GM23338 (cell line): ENCODE results near the gene THYN1. TPM values are rescaled to one million over a fixed set of nuclear protein-coding genes. Genes with fewer than 3 reads are reported as not detected.

Experiments used
- ATAC-seq: fragments of 200-7000 bp; cut with Tn5 transposase; 3 replicates; pipeline ENCODE4 v1.9.1; 2020
- DNase-seq: peaks from one replicate; pipeline ENCODE4 v3.0.0-alpha.2; 2015; ENCODE audit warnings: low spot score
- H2AFZ ChIP-seq: fragments of 200-600 bp; sonication (generic); 2 replicates; pipeline ENCODE4 v1.8.0; 2016; ENCODE audit warnings: antibody characterized with exemption, mild to moderate bottlenecking, moderate library complexity
- H3F3A ChIP-seq: fragments of 200-600 bp; sonication (generic); replicated peaks from 2 replicates; pipeline ENCODE4 v1.8.0; 2017; ENCODE audit warnings: antibody characterized with exemption, mixed run types, low read depth
- H3K27ac ChIP-seq: fragments of 200-600 bp; sonication (generic); 2 replicates; pipeline ENCODE4 v1.6.1; 2016; ENCODE audit warnings: low read depth
- H3K27me3 ChIP-seq: fragments of 200-600 bp; sonication (generic); 2 replicates; pipeline ENCODE4 v1.8.0; 2016; ENCODE audit warnings: mild to moderate bottlenecking, mixed run types, moderate library complexity; ENCODE audit not compliant: insufficient read depth
- H3K36me3 ChIP-seq: fragments of 200-600 bp; sonication (generic); 2 replicates; pipeline ENCODE4 v1.8.0; 2016; ENCODE audit warnings: mild to moderate bottlenecking; ENCODE audit not compliant: insufficient read depth
- H3K4me1 ChIP-seq: fragments of 200-600 bp; sonication (generic); 2 replicates; pipeline ENCODE4 v1.8.0; 2016; ENCODE audit warnings: mild to moderate bottlenecking, moderate library complexity; ENCODE audit not compliant: insufficient read depth
- H3K4me2 ChIP-seq: fragments of 200-600 bp; sonication (generic); 2 replicates; pipeline ENCODE4 v1.7.1; 2017; ENCODE audit warnings: mixed run types
- H3K4me3 ChIP-seq: fragments of 200-600 bp; sonication (generic); 2 replicates; pipeline ENCODE4 v1.6.1; 2016; ENCODE audit warnings: mixed run types
- H3K79me2 ChIP-seq: fragments of 200-600 bp; sonication (generic); replicated peaks from 2 replicates; pipeline ENCODE4 v1.8.0; 2017; ENCODE audit warnings: mild to moderate bottlenecking; ENCODE audit not compliant: insufficient read depth
- H3K9me2 ChIP-seq: fragments of 200-600 bp; sonication (generic); 2 replicates; pipeline ENCODE4 v1.8.0; 2017; ENCODE audit not compliant: insufficient read depth
- H4K20me1 ChIP-seq: fragments of 200-600 bp; sonication (generic); replicated peaks from 2 replicates; pipeline ENCODE4 v1.8.0; 2017; ENCODE audit warnings: mild to moderate bottlenecking; ENCODE audit not compliant: insufficient read depth
- H3K27ac Mint-ChIP-seq: 2 replicates; pipeline ENCODE4 v1.8.0; 2020; ENCODE audit warnings: inconsistent platforms, mild to moderate bottlenecking, moderate library complexity, mixed read lengths
- H3K27me3 Mint-ChIP-seq: 3 replicates; pipeline ENCODE4 v1.8.0; 2022; ENCODE audit warnings: low read depth, mild to moderate bottlenecking, moderate library complexity, mixed read lengths, inconsistent platforms; ENCODE audit not compliant: insufficient read depth, poor library complexity
- H3K36me3 Mint-ChIP-seq: 3 replicates; pipeline ENCODE4 v1.8.0; 2021; ENCODE audit warnings: low read depth, mild to moderate bottlenecking, inconsistent platforms, moderate library complexity, mixed read lengths
- H3K4me1 Mint-ChIP-seq: 3 replicates; pipeline ENCODE4 v1.8.0; 2020; ENCODE audit warnings: mild to moderate bottlenecking, inconsistent platforms, mixed read lengths
- H3K4me3 Mint-ChIP-seq: 3 replicates; pipeline ENCODE4 v1.8.0; 2021; ENCODE audit warnings: moderate library complexity, mild to moderate bottlenecking, inconsistent platforms, mixed read lengths
- H3K9me3 Mint-ChIP-seq: 3 replicates; pipeline ENCODE4 v1.8.0; 2020; ENCODE audit warnings: moderate library complexity, mild to moderate bottlenecking, inconsistent platforms, mixed read lengths
- CREB1 ChIP-seq: fragments of 250-450 bp; sonication (Bioruptor Pico); IDR thresholded peaks from 2 replicates; pipeline ENCODE4 v1.5.0; 2020; ENCODE audit warnings: low read depth, mild to moderate bottlenecking, moderate library complexity
- STAT1 ChIP-seq: IDR thresholded peaks from one replicate; pipeline ENCODE4 v1.6.1; 2016; ENCODE audit warnings: antibody characterized with exemption; ENCODE audit not compliant: unreplicated experiment
- ZNF114 ChIP-seq: fragments of 250-450 bp; sonication (Bioruptor Pico); IDR thresholded peaks from 2 replicates; pipeline ENCODE4 v1.5.0; 2020; ENCODE audit warnings: mild to moderate bottlenecking, moderate library complexity
- polyA plus RNA-seq: library from polyadenylated mRNA; unstranded; fragments of >200 nt; fragmentation: Nextera tagmentation; extraction: Ambion mirVana; gene quantifications from 2 replicates; pipeline ENCODE4 v1.2.1, GENCODE V29; 2016
- total RNA-seq: library from RNA; depleted of rRNA; stranded (reverse); fragments of >200 nt; shearing (Covaris generic); gene quantifications from 2 replicates; pipeline ENCODE4 v1.2.3, GENCODE V29; 2014
- TF ChIP-seq, protein P1 (sequence below): IDR thresholded peaks from 2 replicates; pipeline ENCODE4 v1.6.1; 2016; ENCODE audit warnings: antibody characterized with exemption
- TF ChIP-seq, protein P2 (sequence below): fragments of 250-450 bp; sonication (Bioruptor Pico); IDR thresholded peaks from 2 replicates; pipeline ENCODE4 v1.5.0; 2020; ENCODE audit warnings: mild to moderate bottlenecking, moderate library complexity

Gene THYN1
- total and polyA plus RNA-seq, 2 experiments from 2014 or later, result 116 to 216 TPM

DNA sequence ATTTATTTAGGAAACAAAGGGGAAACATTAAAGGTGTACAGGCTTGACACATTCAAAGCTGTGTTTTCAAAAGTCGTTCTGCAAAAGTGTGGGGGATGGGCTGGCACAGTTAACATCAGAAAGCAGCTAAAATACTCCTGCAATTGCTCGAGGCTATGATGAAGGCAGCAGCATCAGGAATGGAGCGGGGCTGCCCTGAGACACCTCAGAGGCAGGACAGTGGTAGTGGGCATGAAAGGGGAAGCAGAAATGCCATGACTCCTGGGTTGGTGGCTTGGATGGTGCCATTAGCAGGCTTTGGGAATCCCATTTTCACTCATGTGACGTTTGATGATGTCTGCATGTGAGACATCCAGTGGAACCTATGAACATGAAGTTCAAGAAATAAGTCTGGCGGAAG, 30.0 kb downstream of the THYN1 start:
- H3K27ac ChIP-seq, result no peak overlapping the region
- H3F3A ChIP-seq, result 0 out of 2 replicates have a peak, but pooled peaks cover 2% of the 10 kb centered on the region
- TF ChIP-seq STAT1, result no peak
- no peak for TF ChIP-seq CREB1 (CRISPR knock-in tag)
- TF ChIP-seq, protein P1, sequence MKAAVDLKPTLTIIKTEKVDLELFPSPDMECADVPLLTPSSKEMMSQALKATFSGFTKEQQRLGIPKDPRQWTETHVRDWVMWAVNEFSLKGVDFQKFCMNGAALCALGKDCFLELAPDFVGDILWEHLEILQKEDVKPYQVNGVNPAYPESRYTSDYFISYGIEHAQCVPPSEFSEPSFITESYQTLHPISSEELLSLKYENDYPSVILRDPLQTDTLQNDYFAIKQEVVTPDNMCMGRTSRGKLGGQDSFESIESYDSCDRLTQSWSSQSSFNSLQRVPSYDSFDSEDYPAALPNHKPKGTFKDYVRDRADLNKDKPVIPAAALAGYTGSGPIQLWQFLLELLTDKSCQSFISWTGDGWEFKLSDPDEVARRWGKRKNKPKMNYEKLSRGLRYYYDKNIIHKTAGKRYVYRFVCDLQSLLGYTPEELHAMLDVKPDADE, result no peak
- TF ChIP-seq, protein P2, sequence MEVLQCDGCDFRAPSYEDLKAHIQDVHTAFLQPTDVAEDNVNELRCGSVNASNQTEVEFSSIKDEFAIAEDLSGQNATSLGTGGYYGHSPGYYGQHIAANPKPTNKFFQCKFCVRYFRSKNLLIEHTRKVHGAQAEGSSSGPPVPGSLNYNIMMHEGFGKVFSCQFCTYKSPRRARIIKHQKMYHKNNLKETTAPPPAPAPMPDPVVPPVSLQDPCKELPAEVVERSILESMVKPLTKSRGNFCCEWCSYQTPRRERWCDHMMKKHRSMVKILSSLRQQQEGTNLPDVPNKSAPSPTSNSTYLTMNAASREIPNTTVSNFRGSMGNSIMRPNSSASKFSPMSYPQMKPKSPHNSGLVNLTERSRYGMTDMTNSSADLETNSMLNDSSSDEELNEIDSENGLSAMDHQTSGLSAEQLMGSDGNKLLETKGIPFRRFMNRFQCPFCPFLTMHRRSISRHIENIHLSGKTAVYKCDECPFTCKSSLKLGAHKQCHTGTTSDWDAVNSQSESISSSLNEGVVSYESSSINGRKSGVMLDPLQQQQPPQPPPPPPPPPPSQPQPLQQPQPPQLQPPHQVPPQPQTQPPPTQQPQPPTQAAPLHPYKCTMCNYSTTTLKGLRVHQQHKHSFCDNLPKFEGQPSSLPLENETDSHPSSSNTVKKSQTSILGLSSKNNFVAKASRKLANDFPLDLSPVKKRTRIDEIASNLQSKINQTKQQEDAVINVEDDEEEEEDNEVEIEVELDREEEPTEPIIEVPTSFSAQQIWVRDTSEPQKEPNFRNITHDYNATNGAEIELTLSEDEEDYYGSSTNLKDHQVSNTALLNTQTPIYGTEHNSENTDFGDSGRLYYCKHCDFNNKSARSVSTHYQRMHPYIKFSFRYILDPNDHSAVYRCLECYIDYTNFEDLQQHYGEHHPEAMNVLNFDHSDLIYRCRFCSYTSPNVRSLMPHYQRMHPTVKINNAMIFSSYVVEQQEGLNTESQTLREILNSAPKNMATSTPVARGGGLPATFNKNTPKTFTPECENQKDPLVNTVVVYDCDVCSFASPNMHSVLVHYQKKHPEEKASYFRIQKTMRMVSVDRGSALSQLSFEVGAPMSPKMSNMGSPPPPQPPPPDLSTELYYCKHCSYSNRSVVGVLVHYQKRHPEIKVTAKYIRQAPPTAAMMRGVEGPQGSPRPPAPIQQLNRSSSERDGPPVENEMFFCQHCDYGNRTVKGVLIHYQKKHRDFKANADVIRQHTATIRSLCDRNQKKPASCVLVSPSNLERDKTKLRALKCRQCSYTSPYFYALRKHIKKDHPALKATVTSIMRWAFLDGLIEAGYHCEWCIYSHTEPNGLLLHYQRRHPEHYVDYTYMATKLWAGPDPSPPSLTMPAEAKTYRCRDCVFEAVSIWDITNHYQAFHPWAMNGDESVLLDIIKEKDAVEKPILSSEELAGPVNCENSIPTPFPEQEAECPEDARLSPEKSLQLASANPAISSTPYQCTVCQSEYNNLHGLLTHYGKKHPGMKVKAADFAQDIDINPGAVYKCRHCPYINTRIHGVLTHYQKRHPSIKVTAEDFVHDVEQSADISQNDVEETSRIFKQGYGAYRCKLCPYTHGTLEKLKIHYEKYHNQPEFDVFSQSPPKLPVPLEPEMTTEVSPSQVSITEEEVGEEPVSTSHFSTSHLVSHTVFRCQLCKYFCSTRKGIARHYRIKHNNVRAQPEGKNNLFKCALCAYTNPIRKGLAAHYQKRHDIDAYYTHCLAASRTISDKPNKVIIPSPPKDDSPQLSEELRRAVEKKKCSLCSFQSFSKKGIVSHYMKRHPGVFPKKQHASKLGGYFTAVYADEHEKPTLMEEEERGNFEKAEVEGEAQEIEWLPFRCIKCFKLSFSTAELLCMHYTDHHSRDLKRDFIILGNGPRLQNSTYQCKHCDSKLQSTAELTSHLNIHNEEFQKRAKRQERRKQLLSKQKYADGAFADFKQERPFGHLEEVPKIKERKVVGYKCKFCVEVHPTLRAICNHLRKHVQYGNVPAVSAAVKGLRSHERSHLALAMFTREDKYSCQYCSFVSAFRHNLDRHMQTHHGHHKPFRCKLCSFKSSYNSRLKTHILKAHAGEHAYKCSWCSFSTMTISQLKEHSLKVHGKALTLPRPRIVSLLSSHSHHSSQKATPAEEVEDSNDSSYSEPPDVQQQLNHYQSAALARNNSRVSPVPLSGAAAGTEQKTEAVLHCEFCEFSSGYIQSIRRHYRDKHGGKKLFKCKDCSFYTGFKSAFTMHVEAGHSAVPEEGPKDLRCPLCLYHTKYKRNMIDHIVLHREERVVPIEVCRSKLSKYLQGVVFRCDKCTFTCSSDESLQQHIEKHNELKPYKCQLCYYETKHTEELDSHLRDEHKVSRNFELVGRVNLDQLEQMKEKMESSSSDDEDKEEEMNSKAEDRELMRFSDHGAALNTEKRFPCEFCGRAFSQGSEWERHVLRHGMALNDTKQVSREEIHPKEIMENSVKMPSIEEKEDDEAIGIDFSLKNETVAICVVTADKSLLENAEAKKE (CRISPR knock-in tag), result no peak
- peaks cover 15% of the 10 kb centered on the region; the same call in 1 of the 2 replicates for H3K36me3 ChIP-seq
- peaks cover 12% of the 10 kb centered on the region for H3K27me3 Mint-ChIP-seq
- H2AFZ ChIP-seq, result no peak overlapping the region
- peaks cover 13% of the 10 kb centered on the region; the same call in 1 of the 2 replicates for H3K27me3 ChIP-seq
- peaks cover 17% of the 10 kb centered on the region for H3K4me1 ChIP-seq
- peaks cover 36% of the 10 kb centered on the region for H4K20me1 ChIP-seq
- H3K4me3 Mint-ChIP-seq, result peak overlapping the region; percentile 93
- ATAC-seq, result no peak
- peaks cover 24% of the 10 kb centered on the region for H3K4me1 Mint-ChIP-seq
- peak overlapping the region; percentile 90 for H3K4me3 ChIP-seq
- H3K36me3 Mint-ChIP-seq, result peaks cover 24% of the 10 kb centered on the region
- H3K9me2 ChIP-seq, result no peaks in the 10 kb centered on the region
- H3K27ac Mint-ChIP-seq, result peak overlapping the region; percentile 66
- no peak for DNase-seq
- no peaks in the 10 kb centered on the region for H3K9me3 Mint-ChIP-seq
- H3K4me2 ChIP-seq, result peak overlapping the region; percentile 100
- peaks cover 72% of the 10 kb centered on the region for H3K79me2 ChIP-seq

DNA sequence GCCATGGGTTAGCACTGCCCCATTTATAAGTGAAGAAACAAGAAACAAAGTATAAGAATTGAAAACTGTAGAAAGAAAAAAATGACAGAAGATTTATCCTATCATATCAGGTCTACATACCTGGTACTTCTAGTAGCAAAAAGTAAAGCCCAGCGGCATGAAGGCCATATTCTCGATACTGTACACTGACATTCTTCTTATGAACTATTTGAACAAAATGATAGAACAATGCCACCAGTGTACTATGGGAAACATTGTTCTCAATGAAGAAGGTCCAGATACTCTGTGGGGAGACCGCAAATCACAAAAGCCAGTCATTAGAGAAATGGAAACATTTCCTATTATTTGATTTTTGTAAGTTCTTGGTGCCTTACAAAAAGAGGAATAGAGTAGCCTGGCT, 36.3 kb downstream of the THYN1 start:
- Histone ChIP-seq H3K79me2 (peaks cover 84% of the 10 kb centered on the region), H3K9me2 (no peaks in the 10 kb centered on the region), H2AFZ (no peak overlapping the region), H4K20me1 (peaks cover 23% of the 10 kb centered on the region), H3K27me3 (no peaks in the 10 kb centered on the region), H3K4me3 (no peak overlapping the region), H3F3A (no peaks in the 10 kb centered on the region), H3K4me2 (no peak overlapping the region), H3K36me3 (peaks cover 22% of the 10 kb centered on the region; the same call in 1 of the 2 replicates), H3K27ac (no peak overlapping the region), H3K4me1 (no peaks in the 10 kb centered on the region; the same call in 1 of the 2 replicates)
- H3K36me3 Mint-ChIP-seq, result peaks cover 35% of the 10 kb centered on the region
- H3K27me3 Mint-ChIP-seq, result no peaks in the 10 kb centered on the region
- H3K4me1 Mint-ChIP-seq, result peaks cover 2% of the 10 kb centered on the region; the same call in 1 of the 3 replicates
- no peaks in the 10 kb centered on the region for H3K9me3 Mint-ChIP-seq
- no peak for DNase-seq
- ATAC-seq, result no peak
- no peak overlapping the region for H3K4me3 Mint-ChIP-seq
- H3K27ac Mint-ChIP-seq, result no peak overlapping the region
- TF ChIP-seq ZNF114 (CRISPR knock-in tag), result no peak
